NCI-H2227 (cell line): ENCODE measurements around the gene LARP6.
"Not testable (repeated sequence)": the region's sequence is repeated elsewhere in the genome, so short reads cannot be mapped to it uniquely, and the experiment has no call there.

ENCODE experiments used
- DNase-seq: peaks from one replicate; lab custom pipeline; 2025; ENCODE audit not compliant: unreplicated experiment; lab: John Stamatoyannopoulos, UW

The LARP6 gene

GRCh38 chr15:70859322-70859908 is 5.5 kb upstream of the LARP6 start:
- DNase-seq, result no peak

GRCh38 chr15:70858614-70859321 is 4.8 kb upstream of the LARP6 start:
- not testable (repeated sequence) for DNase-seq

- DNase-seq, result no peak
These were observed 3.8 kb upstream of the LARP6 start for GRCh38 chr15:70857562-70858285.

GRCh38 chr15:70856884-70857561 is 3.1 kb upstream of the LARP6 start:
- no peak for DNase-seq

- DNase-seq, result no peak
These were observed 2.4 kb upstream of the LARP6 start for GRCh38 chr15:70856177-70856883.

DNA sequence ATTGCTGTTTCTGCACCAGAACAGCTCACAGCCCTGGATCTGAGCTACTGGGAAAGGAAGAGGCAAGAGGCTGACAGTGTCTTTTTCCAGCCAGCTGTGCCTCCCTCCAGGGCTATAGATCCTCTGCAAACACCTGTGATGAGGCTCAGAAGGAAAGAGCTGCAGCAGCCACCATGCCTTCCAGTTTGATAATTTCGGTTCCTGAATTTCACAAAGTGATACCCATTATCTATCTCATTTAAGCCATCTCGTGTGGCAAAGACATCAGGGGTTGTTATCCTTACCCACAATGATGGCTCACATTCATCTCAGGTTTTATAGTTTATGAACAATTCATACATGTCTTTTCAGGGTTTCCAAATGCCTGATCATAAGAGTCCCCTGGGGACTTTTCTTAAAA is 1.8 kb upstream of the LARP6 start:
- no peak for DNase-seq

- no peak for DNase-seq
These were observed 664 bp upstream of the LARP6 start for GRCh38 chr15:70854666-70854976.

DNA sequence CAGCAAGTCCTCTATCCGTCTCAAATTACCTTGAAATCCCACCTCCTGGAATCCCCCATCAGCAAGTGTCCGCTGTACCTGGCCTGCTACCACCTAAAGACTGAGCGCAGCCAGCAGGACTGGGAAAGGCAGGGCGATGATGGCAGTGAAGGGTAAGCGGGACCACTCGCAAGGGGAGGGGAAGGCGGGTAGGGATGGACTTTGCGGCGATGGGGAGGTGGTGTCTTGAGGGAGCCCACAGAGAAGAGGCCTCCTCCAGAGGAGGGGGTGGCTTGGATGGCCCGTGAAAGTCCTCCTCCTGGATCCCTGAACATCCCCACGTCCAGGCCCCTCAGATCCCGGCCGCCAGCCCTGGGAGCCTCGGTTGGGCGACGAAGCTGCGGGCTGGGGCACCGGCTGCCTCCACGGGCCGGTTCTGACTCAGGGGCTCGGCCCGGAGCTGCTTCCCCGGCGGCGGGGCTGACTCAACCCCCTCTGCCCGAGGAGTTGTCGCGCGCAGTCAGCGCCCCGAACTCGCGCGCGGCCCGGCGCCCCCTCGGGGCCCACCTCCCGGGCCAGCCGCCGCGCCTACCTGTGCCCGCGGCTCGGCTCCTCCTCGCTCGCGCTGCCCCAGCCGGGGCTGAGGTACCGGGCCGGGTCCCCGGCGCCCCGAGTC is 512 bp downstream of the LARP6 start:
- peak; percentile 64 for DNase-seq

GRCh38 chr15:70852501-70853317 is 1.2 kb downstream of the LARP6 start:
- DNase-seq, result no peak

- DNase-seq, result no peak
These were observed 2.1 kb downstream of the LARP6 start for GRCh38 chr15:70851889-70852288.

- DNase-seq, result no peak
These were observed 8.2 kb downstream of the LARP6 start for GRCh38 chr15:70845602-70846360.

- DNase-seq, result no peak
These were observed 16.5 kb downstream of the LARP6 start for GRCh38 chr15:70837476-70837875.

DNA sequence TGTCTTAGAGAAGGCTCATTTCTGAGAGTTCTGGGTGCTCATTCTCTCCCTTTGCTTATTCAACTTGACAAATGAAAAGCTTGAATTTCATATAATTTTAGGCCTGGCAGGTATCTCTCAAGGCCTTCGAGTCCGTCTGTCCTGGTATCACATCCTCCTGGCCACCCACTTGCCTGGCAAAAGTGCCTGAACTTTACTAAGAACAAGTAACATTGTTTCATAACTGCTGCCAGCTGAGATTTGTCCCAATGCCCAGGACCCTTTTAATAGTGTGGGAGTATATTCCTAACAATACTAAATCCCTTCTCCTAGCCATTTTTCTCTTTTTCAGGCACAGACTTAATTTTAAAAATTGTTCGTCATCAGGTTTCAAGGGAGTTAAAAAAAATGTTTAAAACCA is 18.1 kb downstream of the LARP6 start:
- no peak for DNase-seq

DNA sequence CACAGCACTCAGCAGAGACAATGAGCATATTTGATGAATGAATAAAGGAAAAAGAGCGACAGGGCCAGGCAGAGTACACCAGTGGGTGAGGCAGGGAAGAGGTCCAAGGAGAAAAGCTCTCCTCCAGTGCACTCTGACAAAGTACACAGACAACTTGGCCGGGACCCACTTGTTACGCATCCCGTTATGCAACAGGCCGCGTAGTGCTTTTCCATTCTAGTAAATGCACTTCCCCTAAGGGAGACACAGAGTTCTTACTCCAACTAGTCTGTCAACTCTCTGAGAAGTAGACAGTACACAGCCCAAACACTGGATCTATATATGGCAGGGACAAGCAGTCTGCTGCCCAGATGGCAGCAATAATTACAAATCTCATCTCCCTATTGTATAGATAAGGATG is 18.5 kb downstream of the LARP6 start:
- DNase-seq, result no peak

DNA sequence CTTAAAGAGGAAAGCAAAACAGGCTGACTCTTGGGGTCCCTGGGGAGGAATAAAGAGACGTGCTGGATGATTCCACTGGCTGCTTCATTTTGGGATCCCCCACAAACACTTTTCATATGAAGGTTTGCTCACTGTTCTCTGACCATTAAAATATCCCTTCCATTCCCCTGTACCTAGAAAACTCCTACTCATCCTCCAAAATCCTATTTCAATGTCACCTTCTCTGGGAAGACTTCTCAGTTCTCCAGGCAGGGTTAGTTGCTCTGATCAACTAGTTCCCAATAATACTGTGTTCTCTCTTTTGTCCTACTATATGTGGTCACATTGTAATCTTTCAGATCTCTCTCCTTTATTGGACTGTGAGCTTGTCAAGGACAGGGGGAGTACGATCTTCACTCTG is 19.0 kb downstream of the LARP6 start:
- no peak for DNase-seq

DNA sequence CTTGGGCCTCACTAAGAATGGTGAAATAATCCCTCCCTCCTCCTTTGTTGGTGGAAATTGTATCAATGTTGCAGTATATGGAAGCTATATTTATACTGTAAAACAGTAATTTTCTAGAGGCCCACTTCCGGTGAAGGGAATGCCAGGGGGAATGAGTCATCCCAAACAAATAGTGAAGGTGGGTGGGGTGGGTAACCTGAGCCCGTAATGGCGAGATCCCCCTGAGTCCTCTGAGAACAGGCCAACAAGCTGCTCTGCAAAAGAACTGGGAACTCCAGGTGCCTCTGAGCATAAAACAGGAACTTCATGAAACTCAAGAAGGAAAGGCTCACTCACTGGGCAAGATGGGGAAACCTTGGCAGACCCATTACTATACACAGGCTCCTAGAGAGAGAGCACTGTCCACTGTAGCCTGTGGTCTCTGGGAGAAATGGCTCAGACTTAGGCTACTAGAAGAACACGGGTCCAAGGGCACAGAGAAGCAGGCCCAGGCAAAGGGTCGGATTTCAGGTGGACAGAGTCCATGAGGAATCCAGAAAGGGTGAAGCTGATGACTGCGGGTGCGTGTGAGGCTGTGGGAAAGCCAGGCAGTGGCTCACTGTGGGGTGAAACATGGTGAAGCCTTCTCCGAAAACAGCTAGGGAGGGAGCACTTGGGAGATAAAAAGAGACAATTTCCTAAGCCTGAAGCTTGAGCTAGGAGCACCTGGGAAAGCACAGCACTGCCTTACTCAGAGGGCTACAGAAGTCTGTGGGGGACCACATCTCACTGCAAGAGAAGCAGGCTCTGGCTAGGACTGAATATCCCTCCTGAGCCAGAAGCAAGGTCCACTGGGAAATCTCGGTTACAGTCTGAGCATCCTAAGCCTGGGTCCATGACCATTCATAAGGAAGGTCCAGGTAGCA is 19.8 kb downstream of the LARP6 start:
- peak; percentile 20 for DNase-seq

DNA sequence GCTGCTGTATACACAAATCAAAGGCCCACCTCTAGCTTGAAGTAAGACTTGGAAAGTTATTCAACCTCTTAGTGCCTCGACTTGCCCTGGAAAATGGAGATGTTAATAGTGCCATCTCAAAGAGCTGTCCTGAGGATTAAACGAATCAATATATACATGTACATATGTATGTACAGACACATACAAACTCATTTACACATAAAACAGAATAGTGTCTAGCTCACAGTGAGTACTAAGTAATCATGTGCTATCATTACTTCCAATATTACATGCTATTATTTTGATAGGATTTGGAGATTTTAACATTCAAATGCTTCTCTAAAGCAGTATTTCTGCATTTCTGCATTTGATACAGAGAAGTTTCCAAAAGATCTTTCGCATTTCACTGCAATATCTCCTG is 20.5 kb downstream of the LARP6 start:
- DNase-seq, result no peak

DNA sequence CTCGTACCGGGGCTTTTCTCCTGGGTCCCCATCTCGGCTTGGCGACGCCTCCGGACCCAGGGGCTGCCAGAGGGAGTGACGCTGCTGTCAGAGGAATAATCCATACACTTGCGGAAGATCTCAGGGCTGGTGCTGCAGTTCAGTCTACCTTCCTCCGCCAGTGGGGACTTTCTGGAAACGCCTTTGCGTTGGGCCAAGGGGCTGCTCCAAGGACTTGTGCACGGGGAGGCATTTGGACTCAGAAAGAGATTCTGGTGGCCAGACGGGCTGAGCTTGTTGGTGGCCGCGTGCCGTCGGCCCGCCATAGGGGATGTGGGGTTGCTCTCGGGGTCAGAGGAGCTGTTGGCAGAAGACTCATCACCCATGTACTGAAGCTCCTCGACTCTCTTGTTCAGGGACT is 21.8 kb downstream of the LARP6 start:
- DNase-seq, result no peak
